ENCODE results near the gene NR2C1.

DNA sequence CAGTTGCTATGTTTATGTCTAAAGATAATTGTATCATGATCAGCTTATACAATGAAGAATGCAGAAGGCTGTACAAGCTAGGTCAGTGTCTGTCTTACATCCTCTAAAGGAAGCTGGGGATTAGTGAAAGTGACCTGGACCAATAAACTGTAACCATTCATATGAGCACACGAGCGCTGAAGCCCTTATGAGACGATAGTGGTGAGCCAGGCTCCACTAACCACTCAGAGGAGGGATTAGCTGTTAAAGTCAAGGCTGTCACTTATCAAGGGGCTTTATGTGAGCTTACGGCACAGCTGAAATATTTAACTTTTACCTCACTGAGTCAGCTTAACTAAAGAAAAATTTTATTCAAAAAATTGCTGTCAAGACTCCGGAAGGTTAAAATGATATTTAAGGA, 100.2 kb downstream of the NR2C1 start:
- TF ChIP-seq POLR2A (IDR thresholded peaks at IDR 0.05; ENCODE audit: low read depth, low read length), result no peak
- TF ChIP-seq TAF1 (IDR thresholded peaks at IDR 0.05; ENCODE audit: low read depth, low read length), result no peak
- TF ChIP-seq POLR2AphosphoS5 (IDR thresholded peaks at IDR 0.05; ENCODE audit: low read depth, low read length), result no peak

Measured in GM12891 (cell line).